ENCODE results near the gene CRYBB3. TPM values are rescaled to one million over a fixed set of nuclear protein-coding genes. Genes with fewer than 3 reads are reported as not detected.

Gene CRYBB3
- total and polyA plus RNA-seq, 7 experiments from 2014 or later, result not detected

GRCh38 chr22:25193130-25193529 is 6.5 kb upstream of the CRYBB3 start:
- no peaks in the 10 kb centered on the region for H3K27me3 Mint-ChIP-seq
- no peak overlapping the region for H3K4me3 Mint-ChIP-seq
- Histone ChIP-seq H3K27ac (ENCODE audit: low read depth, low read length) (no peak overlapping the region), H3K36me3 (ENCODE audit: control insufficient read depth in 2 of 3, insufficient read depth in 3 of 3, low read length in 3 of 3) (peaks cover 0 to 7% (median 0%) of the 10 kb centered on the region in 3 experiments), H3K27me3 (ENCODE audit: control insufficient read depth in 2 of 2, insufficient read depth in 2 of 2, low read length in 2 of 2) (no peaks in the 10 kb centered on the region), H3K4me1 (ENCODE audit: control insufficient read depth in 2 of 2, insufficient read depth in 2 of 2, low read length in 2 of 2) (no peaks in the 10 kb centered on the region), H3K4me3 (ENCODE audit: low read length) (no peak overlapping the region), H3K9me3 (ENCODE audit: control insufficient read depth in 2 of 3, low read length in 3 of 3) (no peaks in the 10 kb centered on the region)
- intact Hi-C loops (cut with micrococcal nuclease), result no loop called here
- ATAC-seq, result no peak
- no peak for DNase-seq
- POLR2A ChIA-PET, result no interaction called here
- peak overlapping the region in 1 of 9 donors; percentile 3 for H3K27ac Mint-ChIP-seq
- no peaks in the 10 kb centered on the region for H3K4me1 Mint-ChIP-seq
- H3K9me3 Mint-ChIP-seq, result no peaks in the 10 kb centered on the region
- peaks cover 9 to 44% (median 19%) of the 10 kb centered on the region in 5 donors for H3K36me3 Mint-ChIP-seq
- CTCF ChIA-PET, result no interaction called here

- H3K4me3 ChIP-seq (ENCODE audit: low read length), result no peak overlapping the region
- no peaks in the 10 kb centered on the region for H3K4me1 Mint-ChIP-seq
- ChIA-PET CTCF (no interaction called here), POLR2A (no interaction called here)
- no peaks in the 10 kb centered on the region for H3K9me3 ChIP-seq (ENCODE audit: control insufficient read depth in 2 of 3, low read length in 3 of 3)
- intact Hi-C loops (cut with micrococcal nuclease), result no loop called here
- H3K27me3 ChIP-seq (ENCODE audit: control insufficient read depth in 2 of 2, insufficient read depth in 2 of 2, low read length in 2 of 2), result no peaks in the 10 kb centered on the region
- H3K9me3 Mint-ChIP-seq, result no peaks in the 10 kb centered on the region
- ATAC-seq, result no peak
- DNase-seq, result no peak
- H3K4me3 Mint-ChIP-seq, result no peak overlapping the region
- H3K27ac ChIP-seq (ENCODE audit: low read depth, low read length), result no peak overlapping the region
- H3K4me1 ChIP-seq (ENCODE audit: control insufficient read depth in 2 of 2, insufficient read depth in 2 of 2, low read length in 2 of 2), result no peaks in the 10 kb centered on the region
- peaks cover 0 to 7% (median 0%) of the 10 kb centered on the region in 3 experiments for H3K36me3 ChIP-seq (ENCODE audit: control insufficient read depth in 2 of 3, insufficient read depth in 3 of 3, low read length in 3 of 3)
- H3K27ac Mint-ChIP-seq, result peak overlapping the region in 1 of 9 donors; percentile 3
- peaks cover 9 to 44% (median 19%) of the 10 kb centered on the region in 5 donors for H3K36me3 Mint-ChIP-seq
- no peaks in the 10 kb centered on the region for H3K27me3 Mint-ChIP-seq
Observed at GRCh38 chr22:25193548-25193947, 6.1 kb upstream of the CRYBB3 start.

- DNase-seq (no peak), ATAC-seq (no peak)
- Histone ChIP-seq H3K4me3 (ENCODE audit: low read length) (no peak overlapping the region), H3K27me3 (ENCODE audit: control insufficient read depth in 2 of 2, insufficient read depth in 2 of 2, low read length in 2 of 2) (no peaks in the 10 kb centered on the region), H3K36me3 (ENCODE audit: control insufficient read depth in 2 of 3, insufficient read depth in 3 of 3, low read length in 3 of 3) (no peaks in the 10 kb centered on the region), H3K27ac (ENCODE audit: low read depth, low read length) (no peak overlapping the region), H3K4me1 (ENCODE audit: control insufficient read depth in 2 of 2, insufficient read depth in 2 of 2, low read length in 2 of 2) (no peaks in the 10 kb centered on the region), H3K9me3 (ENCODE audit: control insufficient read depth in 2 of 3, low read length in 3 of 3) (no peaks in the 10 kb centered on the region)
- POLR2A ChIA-PET, result no interaction called here
- CTCF ChIA-PET, result no interaction called here
- no peaks in the 10 kb centered on the region for H3K9me3 Mint-ChIP-seq
- peaks cover 7 to 36% (median 19%) of the 10 kb centered on the region in 5 donors for H3K36me3 Mint-ChIP-seq
- no peak overlapping the region for H3K27ac Mint-ChIP-seq
- no peak overlapping the region for H3K4me3 Mint-ChIP-seq
- H3K4me1 Mint-ChIP-seq, result peaks cover 0 to 2% (median 0%) of the 10 kb centered on the region in 7 donors
- intact Hi-C loops (cut with micrococcal nuclease), result no loop called here
- H3K27me3 Mint-ChIP-seq, result no peaks in the 10 kb centered on the region
Observed at GRCh38 chr22:25196326-25196725, 3.3 kb upstream of the CRYBB3 start.

GRCh38 chr22:25197340-25197739 is 2.3 kb upstream of the CRYBB3 start:
- Histone ChIP-seq H3K36me3 (ENCODE audit: control insufficient read depth in 2 of 3, insufficient read depth in 3 of 3, low read length in 3 of 3) (no peaks in the 10 kb centered on the region), H3K9me3 (ENCODE audit: control insufficient read depth in 2 of 3, low read length in 3 of 3) (no peaks in the 10 kb centered on the region), H3K27me3 (ENCODE audit: control insufficient read depth in 2 of 2, insufficient read depth in 2 of 2, low read length in 2 of 2) (no peaks in the 10 kb centered on the region), H3K27ac (ENCODE audit: low read depth, low read length) (no peak overlapping the region), H3K4me3 (ENCODE audit: low read length) (no peak overlapping the region), H3K4me1 (ENCODE audit: control insufficient read depth in 2 of 2, insufficient read depth in 2 of 2, low read length in 2 of 2) (no peaks in the 10 kb centered on the region)
- H3K27ac Mint-ChIP-seq, result peak overlapping the region in 1 of 9 donors; percentile 33
- no peaks in the 10 kb centered on the region for H3K9me3 Mint-ChIP-seq
- intact Hi-C loops (cut with micrococcal nuclease), result no loop called here
- peaks cover 5 to 36% (median 19%) of the 10 kb centered on the region in 5 donors for H3K36me3 Mint-ChIP-seq
- no peak overlapping the region for H3K4me3 Mint-ChIP-seq
- ChIA-PET POLR2A (no interaction called here), CTCF (no interaction called here)
- DNase-seq (no peak), ATAC-seq (no peak)
- no peaks in the 10 kb centered on the region for H3K27me3 Mint-ChIP-seq
- H3K4me1 Mint-ChIP-seq, result peaks cover 0 to 6% (median 0%) of the 10 kb centered on the region in 7 donors

- Mint-ChIP-seq H3K4me3 (no peak overlapping the region), H3K4me1 (peaks cover 0 to 7% (median 0%) of the 10 kb centered on the region in 7 donors), H3K36me3 (peaks cover 0 to 12% (median 0%) of the 10 kb centered on the region in 5 donors), H3K9me3 (peaks cover 0 to 1% (median 0%) of the 10 kb centered on the region in 11 donors), H3K27ac (no peak overlapping the region), H3K27me3 (no peaks in the 10 kb centered on the region)
- Histone ChIP-seq H3K4me3 (ENCODE audit: low read length) (no peak overlapping the region), H3K27me3 (ENCODE audit: control insufficient read depth in 2 of 2, insufficient read depth in 2 of 2, low read length in 2 of 2) (no peaks in the 10 kb centered on the region), H3K27ac (ENCODE audit: low read depth, low read length) (no peak overlapping the region), H3K9me3 (ENCODE audit: control insufficient read depth in 2 of 3, low read length in 3 of 3) (no peaks in the 10 kb centered on the region), H3K36me3 (ENCODE audit: control insufficient read depth in 2 of 3, insufficient read depth in 3 of 3, low read length in 3 of 3) (no peaks in the 10 kb centered on the region), H3K4me1 (ENCODE audit: control insufficient read depth in 2 of 2, insufficient read depth in 2 of 2, low read length in 2 of 2) (no peaks in the 10 kb centered on the region)
- POLR2A ChIA-PET, result no interaction called here
- DNase-seq, result no peak
- intact Hi-C loops (cut with micrococcal nuclease), result no loop called here
- no peak for ATAC-seq
- CTCF ChIA-PET, result interaction anchor here (1.3 kb wide), 1 partner anchor 12 kb away, joined by 3 read pairs; no protein-coding TSS in a partner anchor
Observed at GRCh38 chr22:25200967-25201366, 1.3 kb downstream of the CRYBB3 start.

GRCh38 chr22:25201557-25202273 is 2.1 kb downstream of the CRYBB3 start:
- Histone ChIP-seq H3K4me1 (ENCODE audit: control insufficient read depth in 2 of 2, insufficient read depth in 2 of 2, low read length in 2 of 2) (no peaks in the 10 kb centered on the region), H3K4me3 (ENCODE audit: low read length) (no peak overlapping the region), H3K36me3 (ENCODE audit: control insufficient read depth in 2 of 3, insufficient read depth in 3 of 3, low read length in 3 of 3) (no peaks in the 10 kb centered on the region), H3K9me3 (ENCODE audit: control insufficient read depth in 2 of 3, low read length in 3 of 3) (no peaks in the 10 kb centered on the region), H3K27me3 (ENCODE audit: control insufficient read depth in 2 of 2, insufficient read depth in 2 of 2, low read length in 2 of 2) (no peaks in the 10 kb centered on the region), H3K27ac (ENCODE audit: low read depth, low read length) (no peak overlapping the region)
- Mint-ChIP-seq H3K36me3 (peaks cover 0 to 7% (median 0%) of the 10 kb centered on the region in 5 donors), H3K4me1 (peaks cover 0 to 7% (median 0%) of the 10 kb centered on the region in 7 donors), H3K27ac (peak overlapping the region in 1 of 9 donors; percentile 29), H3K9me3 (peaks cover 0 to 1% (median 0%) of the 10 kb centered on the region in 11 donors), H3K27me3 (no peaks in the 10 kb centered on the region), H3K4me3 (no peak overlapping the region)
- intact Hi-C loops (cut with micrococcal nuclease), result loop anchor here in 1 of 2 donors (1.0 kb wide), 1 partner anchor 120 kb away; no protein-coding TSS in a partner anchor
- ChIA-PET POLR2A (interaction anchor here (0.5 to 0.6 kb wide), 2 partner anchors 11 to 34 kb away, joined by 3 to 5 read pairs; no protein-coding TSS in a partner anchor), CTCF (interaction anchor here (0.6 to 1.8 kb wide), 9 partner anchors 9 to 142 kb away, joined by 3 to 11 read pairs (median 3); no protein-coding TSS in a partner anchor)
- no peak for ATAC-seq
- DNase-seq, result no peak
